ENCODE data around the gene SHROOM1.

SHROOM1 gene

GRCh38 chr5:132830436-132831094 lies at the start of gene SHROOM1:
Gene SHROOM1, minus strand, starts transcription at chr5:132830647. Its CDS starts 4,507 bp downstream, at chr5:132826140.
- Histone ChIP-seq H3K27me3 (ENCODE audit: control insufficient read depth in 1 of 2, insufficient read depth in 2 of 2, low read length in 2 of 2) (peaks cover 0 to 6% of the 10 kb centered on the region in 2 donors), H3K9ac (ENCODE audit: low read depth in 1 of 2, low read length in 2 of 2) (peak within 1 kb of the TSS; percentile 76 to 93), H3K9me3 (ENCODE audit: control insufficient read depth in 1 of 2, low read length in 2 of 2) (no peaks in the 10 kb centered on the region), H3K4me1 (ENCODE audit: control insufficient read depth in 1 of 2, insufficient read depth in 2 of 2, low read length in 2 of 2) (peaks cover 21 to 24% of the 10 kb centered on the region in 2 donors), H3K36me3 (ENCODE audit: control insufficient read depth in 1 of 2, insufficient read depth in 2 of 2, low read length in 2 of 2) (no peaks in the 10 kb centered on the region), H3K27ac (ENCODE audit: low read depth, low read length) (peak within 1 kb of the TSS; percentile 80), H3K4me3 (ENCODE audit: low read depth in 1 of 2, low read length in 2 of 2) (peak within 1 kb of the TSS; percentile 76 to 79)

- H3K27ac ChIP-seq (ENCODE audit: low read depth, low read length), result no peak overlapping the region
These were observed 47.5 kb upstream of the SHROOM1 start for GRCh38 chr5:132877938-132878337.

GRCh38 chr5:132877466-132877865 lies 47.0 kb upstream of the SHROOM1 start:
- H3K9ac ChIP-seq (ENCODE audit: low read depth in 1 of 2, low read length in 2 of 2), result no peak overlapping the region
- H3K27me3 ChIP-seq (ENCODE audit: control insufficient read depth in 1 of 2, insufficient read depth in 2 of 2, low read length in 2 of 2), result no peaks in the 10 kb centered on the region
- no peak overlapping the region for H3K27ac ChIP-seq (ENCODE audit: low read depth, low read length)
- H3K4me1 ChIP-seq (ENCODE audit: control insufficient read depth in 1 of 2, insufficient read depth in 2 of 2, low read length in 2 of 2), result peaks cover 8 to 21% of the 10 kb centered on the region in 2 donors
- no peak overlapping the region for H3K4me3 ChIP-seq (ENCODE audit: low read depth in 1 of 2, low read length in 2 of 2)
- no peaks in the 10 kb centered on the region for H3K9me3 ChIP-seq (ENCODE audit: control insufficient read depth in 1 of 2, low read length in 2 of 2)
- peaks cover 29 to 34% of the 10 kb centered on the region in 2 donors for H3K36me3 ChIP-seq (ENCODE audit: control insufficient read depth in 1 of 2, insufficient read depth in 2 of 2, low read length in 2 of 2)

More at GRCh38 chr5:132877938-132878337, 47.5 kb upstream of the SHROOM1 start:
- H3K36me3 ChIP-seq (ENCODE audit: control insufficient read depth in 1 of 2, insufficient read depth in 2 of 2, low read length in 2 of 2), result peaks cover 30 to 36% of the 10 kb centered on the region in 2 donors
- no peak overlapping the region for H3K4me3 ChIP-seq (ENCODE audit: low read depth in 1 of 2, low read length in 2 of 2)
- no peak overlapping the region for H3K9ac ChIP-seq (ENCODE audit: low read depth in 1 of 2, low read length in 2 of 2)
- H3K27me3 ChIP-seq (ENCODE audit: control insufficient read depth in 1 of 2, insufficient read depth in 2 of 2, low read length in 2 of 2), result no peaks in the 10 kb centered on the region
- H3K4me1 ChIP-seq (ENCODE audit: control insufficient read depth in 1 of 2, insufficient read depth in 2 of 2, low read length in 2 of 2), result peaks cover 3 to 16% of the 10 kb centered on the region in 2 donors
- H3K9me3 ChIP-seq (ENCODE audit: control insufficient read depth in 1 of 2, low read length in 2 of 2), result no peaks in the 10 kb centered on the region

GRCh38 chr5:132876020-132876759 lies 45.7 kb upstream of the SHROOM1 start:
- Histone ChIP-seq H3K27me3 (ENCODE audit: control insufficient read depth in 1 of 2, insufficient read depth in 2 of 2, low read length in 2 of 2) (no peaks in the 10 kb centered on the region), H3K9ac (ENCODE audit: low read depth in 1 of 2, low read length in 2 of 2) (no peak overlapping the region), H3K4me3 (ENCODE audit: low read depth in 1 of 2, low read length in 2 of 2) (no peak overlapping the region), H3K36me3 (ENCODE audit: control insufficient read depth in 1 of 2, insufficient read depth in 2 of 2, low read length in 2 of 2) (peaks cover 30 to 31% of the 10 kb centered on the region in 2 donors), H3K27ac (ENCODE audit: low read depth, low read length) (no peak overlapping the region), H3K9me3 (ENCODE audit: control insufficient read depth in 1 of 2, low read length in 2 of 2) (no peaks in the 10 kb centered on the region), H3K4me1 (ENCODE audit: control insufficient read depth in 1 of 2, insufficient read depth in 2 of 2, low read length in 2 of 2) (peaks cover 16 to 34% of the 10 kb centered on the region in 2 donors)

GRCh38 chr5:132873930-132874271 lies 43.5 kb upstream of the SHROOM1 start:
- Histone ChIP-seq H3K9ac (ENCODE audit: low read depth in 1 of 2, low read length in 2 of 2) (peak overlapping the region in 1 of 2 donors; percentile 27), H3K27ac (ENCODE audit: low read depth, low read length) (peak overlapping the region; percentile 33), H3K4me3 (ENCODE audit: low read depth in 1 of 2, low read length in 2 of 2) (peak overlapping the region; percentile 44 to 53), H3K9me3 (ENCODE audit: control insufficient read depth in 1 of 2, low read length in 2 of 2) (no peaks in the 10 kb centered on the region), H3K27me3 (ENCODE audit: control insufficient read depth in 1 of 2, insufficient read depth in 2 of 2, low read length in 2 of 2) (no peaks in the 10 kb centered on the region), H3K4me1 (ENCODE audit: control insufficient read depth in 1 of 2, insufficient read depth in 2 of 2, low read length in 2 of 2) (peaks cover 16 to 38% of the 10 kb centered on the region in 2 donors), H3K36me3 (ENCODE audit: control insufficient read depth in 1 of 2, insufficient read depth in 2 of 2, low read length in 2 of 2) (peaks cover 25 to 33% of the 10 kb centered on the region in 2 donors)

- no peaks in the 10 kb centered on the region for H3K9me3 ChIP-seq (ENCODE audit: control insufficient read depth in 1 of 2, low read length in 2 of 2)
- H3K9ac ChIP-seq (ENCODE audit: low read depth in 1 of 2, low read length in 2 of 2), result peak within 1 kb of the TSS; percentile 16 to 27
- H3K27me3 ChIP-seq (ENCODE audit: control insufficient read depth in 1 of 2, insufficient read depth in 2 of 2, low read length in 2 of 2), result no peaks in the 10 kb centered on the region
- peaks cover 29 to 33% of the 10 kb centered on the region in 2 donors for H3K36me3 ChIP-seq (ENCODE audit: control insufficient read depth in 1 of 2, insufficient read depth in 2 of 2, low read length in 2 of 2)
- H3K4me1 ChIP-seq (ENCODE audit: control insufficient read depth in 1 of 2, insufficient read depth in 2 of 2, low read length in 2 of 2), result peaks cover 16 to 38% of the 10 kb centered on the region in 2 donors
- peak within 1 kb of the TSS; percentile 33 for H3K27ac ChIP-seq (ENCODE audit: low read depth, low read length)
- H3K4me3 ChIP-seq (ENCODE audit: low read depth in 1 of 2, low read length in 2 of 2), result peak within 1 kb of the TSS; percentile 44 to 53
These were observed 42.9 kb upstream of the SHROOM1 start, which contains the start of gene LEAP2 for GRCh38 chr5:132873119-132873929. Gene LEAP2, plus strand, starts transcription at chr5:132873668. Its CDS starts 27 bp downstream, at chr5:132873695.

- peaks cover 27 to 30% of the 10 kb centered on the region in 2 donors for H3K36me3 ChIP-seq (ENCODE audit: control insufficient read depth in 1 of 2, insufficient read depth in 2 of 2, low read length in 2 of 2)
- H3K9me3 ChIP-seq (ENCODE audit: control insufficient read depth in 1 of 2, low read length in 2 of 2), result no peaks in the 10 kb centered on the region
- H3K27me3 ChIP-seq (ENCODE audit: control insufficient read depth in 1 of 2, insufficient read depth in 2 of 2, low read length in 2 of 2), result no peaks in the 10 kb centered on the region
- no peak overlapping the region for H3K9ac ChIP-seq (ENCODE audit: low read depth in 1 of 2, low read length in 2 of 2)
- no peak overlapping the region for H3K4me3 ChIP-seq (ENCODE audit: low read depth in 1 of 2, low read length in 2 of 2)
- peaks cover 16 to 33% of the 10 kb centered on the region in 2 donors for H3K4me1 ChIP-seq (ENCODE audit: control insufficient read depth in 1 of 2, insufficient read depth in 2 of 2, low read length in 2 of 2)
- H3K27ac ChIP-seq (ENCODE audit: low read depth, low read length), result peak overlapping the region; percentile 27
These were observed 42.3 kb upstream of the SHROOM1 start for GRCh38 chr5:132872788-132873118.

- Histone ChIP-seq H3K27ac (ENCODE audit: low read depth, low read length) (no peak overlapping the region), H3K4me1 (ENCODE audit: control insufficient read depth in 1 of 2, insufficient read depth in 2 of 2, low read length in 2 of 2) (peaks cover 24 to 37% of the 10 kb centered on the region in 2 donors), H3K9me3 (ENCODE audit: control insufficient read depth in 1 of 2, low read length in 2 of 2) (no peaks in the 10 kb centered on the region), H3K4me3 (ENCODE audit: low read depth in 1 of 2, low read length in 2 of 2) (no peak overlapping the region), H3K27me3 (ENCODE audit: control insufficient read depth in 1 of 2, insufficient read depth in 2 of 2, low read length in 2 of 2) (no peaks in the 10 kb centered on the region), H3K9ac (ENCODE audit: low read depth in 1 of 2, low read length in 2 of 2) (no peak overlapping the region), H3K36me3 (ENCODE audit: control insufficient read depth in 1 of 2, insufficient read depth in 2 of 2, low read length in 2 of 2) (peaks cover 26 to 33% of the 10 kb centered on the region in 2 donors)
These were observed 41.2 kb upstream of the SHROOM1 start for GRCh38 chr5:132871459-132872284.

GRCh38 chr5:132870801-132871200 lies 40.4 kb upstream of the SHROOM1 start:
- H3K27ac ChIP-seq (ENCODE audit: low read depth, low read length), result no peak overlapping the region
- H3K9ac ChIP-seq (ENCODE audit: low read depth in 1 of 2, low read length in 2 of 2), result no peak overlapping the region
- no peaks in the 10 kb centered on the region for H3K27me3 ChIP-seq (ENCODE audit: control insufficient read depth in 1 of 2, insufficient read depth in 2 of 2, low read length in 2 of 2)
- H3K4me3 ChIP-seq (ENCODE audit: low read depth in 1 of 2, low read length in 2 of 2), result no peak overlapping the region
- peaks cover 27 to 37% of the 10 kb centered on the region in 2 donors for H3K4me1 ChIP-seq (ENCODE audit: control insufficient read depth in 1 of 2, insufficient read depth in 2 of 2, low read length in 2 of 2)
- H3K36me3 ChIP-seq (ENCODE audit: control insufficient read depth in 1 of 2, insufficient read depth in 2 of 2, low read length in 2 of 2), result peaks cover 26 to 33% of the 10 kb centered on the region in 2 donors
- no peaks in the 10 kb centered on the region for H3K9me3 ChIP-seq (ENCODE audit: control insufficient read depth in 1 of 2, low read length in 2 of 2)
